Transverse colon (tissue), 4 donors: Measurements from ENCODE around the gene SLC16A9. TPM values are rescaled to one million over a fixed set of nuclear protein-coding genes. Genes with fewer than 3 reads are reported as not detected.
A peak's percentile ranks its signal among the peaks of the same experiment; 100 is the strongest.

Source experiments
- DNase-seq: peaks from one replicate; pipeline ENCODE4 v3.0.0-alpha.2; 2019
- H3K27ac ChIP-seq, 4 donors: fragments of 200-600 bp; sonication (generic); 2 replicates each; pipeline ENCODE4 v1.5.1; 2016 to 2018; ENCODE audit warnings: inconsistent platforms in 4 of 4
- H3K27me3 ChIP-seq: fragments of 200-600 bp; sonication (generic); 2 replicates; pipeline ENCODE4 v1.5.1; 2017; ENCODE audit warnings: inconsistent platforms
- H3K36me3 ChIP-seq, 4 donors: fragments of 200-600 bp; sonication (generic); 2 replicates each; pipeline ENCODE4 v1.5.1; 2017 to 2019; ENCODE audit warnings: inconsistent platforms in 4 of 4
- H3K4me1 ChIP-seq, 4 donors: fragments of 200-600 bp; sonication (generic); 2 replicates each; pipeline ENCODE4 v1.5.1; 2017 to 2020; ENCODE audit warnings: inconsistent platforms in 4 of 4
- H3K4me3 ChIP-seq, 4 donors: fragments of 200-600 bp; sonication (generic); 1 replicate in 1 of 4; 2 replicates in 3 of 4; pipeline versions ENCODE4 v1.5.1 to v1.6.1; 2017 to 2019; ENCODE audit warnings: inconsistent platforms in 4 of 4
- H3K9me3 ChIP-seq, 2 donors: fragments of 200-600 bp; sonication (generic); 2 replicates each; pipeline ENCODE4 v1.5.1; 2017 to 2019; ENCODE audit warnings: inconsistent platforms in 2 of 2
- EP300 ChIP-seq: sonication (generic); formaldehyde crosslinking; IDR thresholded peaks from one replicate; pipeline ENCODE4 v1.6.1; 2017; ENCODE audit warnings: antibody characterized with exemption, low read depth
- POLR2A ChIP-seq: fragments of 450-650 bp; IDR thresholded peaks from one replicate; pipeline ENCODE4 v1.6.1; 2016; ENCODE audit warnings: antibody characterized with exemption, mild to moderate bottlenecking, moderate library complexity
- POLR2AphosphoS5 ChIP-seq, 3 donors: sonication (generic); formaldehyde crosslinking; IDR thresholded peaks; one replicate each; pipeline ENCODE4 v1.6.1; 2016; ENCODE audit warnings: antibody characterized with exemption in 3 of 3
- WGBS, 2 donors: methylation state at CpG; one replicate each; pipeline ENCODE4 v1.1.5; 2018; ENCODE audit warnings: low coverage in 1 of 2; 5-methylcytosine and 5-hydroxymethylcytosine counted together
- in situ Hi-C, 4 donors: fragments of 200-750 bp; cut with MboI; loops; one replicate each; pipeline versions ENCODE4 v1.15.0 to v1.15.1; 2017; ENCODE audit warnings: low sequenced_read_pairs in 3 of 4, low pct_ligation_motif_present in 1 of 4, low pct_unique_long_range_greater_than_20kb in 1 of 4
- intact Hi-C: fragments of 100-400 bp; cut with DNase I; formaldehyde crosslinking; loops from one replicate; pipeline ENCODE4 v1.15.1; 2023; ENCODE audit warnings: low total_unique reads
- total RNA-seq, 4 donors: library from RNA; depleted of rRNA; stranded (reverse); fragments of >200 nt; gene quantifications; one replicate each; pipeline ENCODE4 v1.1.0, GENCODE V29; 2016
- TF ChIP-seq, protein P1 (sequence below), 5 experiments: fragments of 200-600 bp in 3 of 5; fragments of 450-650 bp in 2 of 5; sonication (generic) in 3 of 5; IDR thresholded peaks; 1 replicate in 2 of 5; 2 replicates in 3 of 5; pipeline ENCODE4 v1.5.1; 2016 to 2017; ENCODE audit warnings: antibody characterized with exemption in 5 of 5, inconsistent platforms in 3 of 5, mild to moderate bottlenecking in 2 of 5, moderate library complexity in 1 of 5

SLC16A9 gene, protein sequence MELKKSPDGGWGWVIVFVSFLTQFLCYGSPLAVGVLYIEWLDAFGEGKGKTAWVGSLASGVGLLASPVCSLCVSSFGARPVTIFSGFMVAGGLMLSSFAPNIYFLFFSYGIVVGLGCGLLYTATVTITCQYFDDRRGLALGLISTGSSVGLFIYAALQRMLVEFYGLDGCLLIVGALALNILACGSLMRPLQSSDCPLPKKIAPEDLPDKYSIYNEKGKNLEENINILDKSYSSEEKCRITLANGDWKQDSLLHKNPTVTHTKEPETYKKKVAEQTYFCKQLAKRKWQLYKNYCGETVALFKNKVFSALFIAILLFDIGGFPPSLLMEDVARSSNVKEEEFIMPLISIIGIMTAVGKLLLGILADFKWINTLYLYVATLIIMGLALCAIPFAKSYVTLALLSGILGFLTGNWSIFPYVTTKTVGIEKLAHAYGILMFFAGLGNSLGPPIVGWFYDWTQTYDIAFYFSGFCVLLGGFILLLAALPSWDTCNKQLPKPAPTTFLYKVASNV
- total RNA-seq = 10 to 100 TPM in 3 of 4 donors, under 1 TPM in 1; 0.80 to 58.7 (median 15.3) TPM

DNA sequence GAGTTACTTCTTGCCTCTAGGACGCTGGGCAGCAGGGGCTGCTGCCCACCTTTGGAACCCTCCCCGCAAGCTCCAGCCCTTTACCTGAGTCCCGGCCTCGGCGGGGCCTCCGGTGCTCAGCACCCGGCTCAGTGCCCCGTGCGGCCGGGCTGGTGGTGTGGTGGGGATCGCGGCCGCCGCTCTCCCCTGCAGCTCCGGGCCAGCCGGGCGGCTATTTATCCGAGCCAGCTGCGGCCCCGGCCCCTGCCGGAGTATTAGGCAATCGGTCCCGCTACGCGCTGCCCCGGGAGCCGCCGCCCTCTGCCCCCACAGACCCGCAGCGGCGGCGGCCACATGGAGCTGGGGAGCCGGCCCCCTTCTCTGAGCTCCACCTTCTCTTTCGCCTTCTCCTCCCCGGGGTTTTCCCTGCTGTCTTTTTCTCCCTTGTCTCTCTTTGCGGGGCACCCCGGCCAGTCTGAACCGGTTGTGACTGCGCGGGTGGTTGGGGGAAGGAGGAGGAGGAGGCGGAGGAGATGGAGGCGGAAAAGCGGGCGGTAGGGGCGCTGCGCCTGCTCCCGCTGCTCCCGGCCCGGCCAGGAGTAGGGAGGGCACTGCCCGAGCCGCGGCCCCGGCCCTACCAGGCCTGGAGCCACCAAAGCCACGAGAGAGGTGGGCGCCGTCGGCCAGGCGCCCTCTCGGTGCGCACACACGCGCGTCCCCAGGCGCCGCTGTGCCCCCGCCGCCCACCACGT lies at the start of gene SLC16A9:
Gene SLC16A9, minus strand, starts transcription at position 456 of the 731 bp plus-strand sequence. CDS start 25,559 bp downstream, outside the sequence.
- H3K36me3 ChIP-seq = no peaks in the 10 kb centered on the region
- in situ Hi-C loops (no loop called here), intact Hi-C loops (loop anchor here (5.0 kb wide), 1 partner anchor 812 kb away; no protein-coding TSS in a partner anchor)
- H3K4me3 ChIP-seq = peak within 1 kb of the TSS; percentile 50 to 93 (median 63)
- 1% methylated on average over 57 of the region's 68 CpGs; no CpG with 5 or more reads in 1 of the 2 donors for WGBS, 2 donors
- TF ChIP-seq, protein P1, sequence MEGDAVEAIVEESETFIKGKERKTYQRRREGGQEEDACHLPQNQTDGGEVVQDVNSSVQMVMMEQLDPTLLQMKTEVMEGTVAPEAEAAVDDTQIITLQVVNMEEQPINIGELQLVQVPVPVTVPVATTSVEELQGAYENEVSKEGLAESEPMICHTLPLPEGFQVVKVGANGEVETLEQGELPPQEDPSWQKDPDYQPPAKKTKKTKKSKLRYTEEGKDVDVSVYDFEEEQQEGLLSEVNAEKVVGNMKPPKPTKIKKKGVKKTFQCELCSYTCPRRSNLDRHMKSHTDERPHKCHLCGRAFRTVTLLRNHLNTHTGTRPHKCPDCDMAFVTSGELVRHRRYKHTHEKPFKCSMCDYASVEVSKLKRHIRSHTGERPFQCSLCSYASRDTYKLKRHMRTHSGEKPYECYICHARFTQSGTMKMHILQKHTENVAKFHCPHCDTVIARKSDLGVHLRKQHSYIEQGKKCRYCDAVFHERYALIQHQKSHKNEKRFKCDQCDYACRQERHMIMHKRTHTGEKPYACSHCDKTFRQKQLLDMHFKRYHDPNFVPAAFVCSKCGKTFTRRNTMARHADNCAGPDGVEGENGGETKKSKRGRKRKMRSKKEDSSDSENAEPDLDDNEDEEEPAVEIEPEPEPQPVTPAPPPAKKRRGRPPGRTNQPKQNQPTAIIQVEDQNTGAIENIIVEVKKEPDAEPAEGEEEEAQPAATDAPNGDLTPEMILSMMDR (IDR thresholded peaks at IDR 0.05) = peak; percentile 28 to 40 (median 32)
- TF ChIP-seq POLR2A = peak; percentile 43
- no peak for TF ChIP-seq POLR2AphosphoS5 (IDR thresholded peaks at IDR 0.05)
- no peak for TF ChIP-seq EP300
- DNase-seq = peak; percentile 69
- peaks cover 23% of the 10 kb centered on the region for H3K27me3 ChIP-seq
- H3K9me3 ChIP-seq = no peaks in the 10 kb centered on the region
- H3K27ac ChIP-seq = peak within 1 kb of the TSS; percentile 17 to 67 (median 64)
- H3K4me1 ChIP-seq = peaks cover 0 to 19% (median 13%) of the 10 kb centered on the region in 4 donors

DNA sequence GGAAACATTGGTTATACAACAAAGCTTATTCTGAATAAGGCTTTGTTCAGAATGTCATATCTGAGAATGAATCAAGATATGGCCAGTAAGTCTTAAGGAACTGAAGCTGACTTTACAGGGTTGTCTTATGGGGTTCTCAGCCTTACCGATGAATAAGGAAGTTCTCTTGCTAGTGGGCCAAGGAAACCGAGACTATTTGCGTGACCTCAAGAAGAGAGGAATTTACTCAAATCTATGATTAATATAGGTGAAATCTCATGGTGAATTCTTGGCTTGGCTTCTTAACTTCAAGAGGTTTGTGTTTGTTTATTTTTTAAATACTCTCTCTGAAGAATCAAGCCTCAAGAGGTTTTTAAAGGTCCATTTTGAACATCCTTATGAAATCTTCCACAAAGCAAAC lies 48.3 kb upstream of the SLC16A9 start:
- in situ Hi-C loops = no loop called here
- 65 to 71% methylated on average over 3 of the region's 3 CpGs for WGBS, 2 donors
- TF ChIP-seq, protein P1 (IDR thresholded peaks at IDR 0.05) = no peak
- TF ChIP-seq POLR2AphosphoS5 (IDR thresholded peaks at IDR 0.05) (no peak), EP300 (no peak), POLR2A (no peak)
- Histone ChIP-seq H3K36me3 (no peaks in the 10 kb centered on the region), H3K4me3 (no peak overlapping the region), H3K27ac (no peak overlapping the region), H3K4me1 (no peaks in the 10 kb centered on the region), H3K9me3 (peaks cover 0 to 9% of the 10 kb centered on the region in 2 donors), H3K27me3 (no peaks in the 10 kb centered on the region)
- intact Hi-C loops = no loop called here
- DNase-seq = no peak

DNA sequence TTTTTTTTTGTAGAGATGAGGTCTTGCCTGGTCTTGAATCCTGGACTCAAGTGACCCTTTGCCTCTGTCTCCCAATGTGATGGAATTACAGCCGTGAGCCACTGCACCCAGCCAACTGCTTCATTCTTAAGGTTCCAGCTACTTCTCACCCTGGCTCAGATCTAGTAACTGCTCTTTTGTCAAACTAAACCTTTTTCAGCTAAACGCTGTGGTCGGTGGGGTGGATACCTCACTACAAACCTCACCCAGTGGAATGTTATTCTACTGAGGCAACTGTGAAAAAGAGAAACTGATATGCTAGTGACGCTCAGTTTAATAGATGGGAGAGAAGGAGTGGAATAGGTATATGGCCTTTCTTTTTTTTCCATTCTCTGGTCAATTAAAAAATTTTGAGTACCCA lies 45.3 kb upstream of the SLC16A9 start:
- H3K4me1 ChIP-seq = no peaks in the 10 kb centered on the region
- in situ Hi-C loops = no loop called here
- H3K9me3 ChIP-seq = peaks cover 0 to 6% of the 10 kb centered on the region in 2 donors
- no peaks in the 10 kb centered on the region for H3K27me3 ChIP-seq
- H3K36me3 ChIP-seq = no peaks in the 10 kb centered on the region
- intact Hi-C loops = no loop called here
- H3K27ac ChIP-seq = no peak overlapping the region
- TF ChIP-seq POLR2A = no peak
- TF ChIP-seq, protein P1 (IDR thresholded peaks at IDR 0.05) = no peak
- no peak for TF ChIP-seq POLR2AphosphoS5 (IDR thresholded peaks at IDR 0.05)
- TF ChIP-seq EP300 = no peak
- no peak overlapping the region for H3K4me3 ChIP-seq
- DNase-seq = no peak
- 92 to 95% methylated on average over 4 of the region's 4 CpGs for WGBS, 2 donors

DNA sequence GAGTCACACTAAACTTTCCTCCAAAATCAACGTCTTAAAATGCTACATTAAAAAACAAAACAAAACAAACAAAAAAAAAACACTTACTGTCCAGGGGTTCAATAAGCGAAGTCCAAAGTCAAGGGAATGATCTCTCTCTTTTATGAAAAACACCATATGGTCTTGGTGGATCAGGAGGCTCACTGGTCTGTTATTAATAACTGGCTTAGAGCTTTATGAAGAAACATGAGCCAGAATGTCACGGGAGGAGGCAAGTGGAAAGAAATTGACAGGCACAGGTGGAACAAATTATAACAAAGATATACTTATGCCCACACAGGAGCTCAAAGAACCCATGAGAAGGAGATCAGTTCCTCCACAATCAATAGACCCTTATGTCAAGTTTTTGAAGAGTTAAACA lies 43.6 kb upstream of the SLC16A9 start, which contains the start of gene MRLN:
Gene MRLN, minus strand, starts transcription at position 189 of the 400 bp plus-strand sequence.
- no peak for DNase-seq

More for the DNA sequence above, 43.6 kb upstream of the SLC16A9 start, which contains the start of gene MRLN:
- Histone ChIP-seq H3K4me3 (no peak within 1 kb of the TSS), H3K27me3 (no peaks in the 10 kb centered on the region), H3K36me3 (no peaks in the 10 kb centered on the region), H3K9me3 (no peaks in the 10 kb centered on the region), H3K4me1 (peaks cover 0 to 4% (median 0%) of the 10 kb centered on the region in 4 donors), H3K27ac (no peak within 1 kb of the TSS)
- WGBS, 2 donors = 47 to 60% methylated on average over 3 of the region's 3 CpGs
- intact Hi-C loops = no loop called here
- no peak for TF ChIP-seq POLR2A
- no peak for TF ChIP-seq EP300
- TF ChIP-seq POLR2AphosphoS5 (IDR thresholded peaks at IDR 0.05) = no peak
- TF ChIP-seq, protein P1 (IDR thresholded peaks at IDR 0.05) = no peak
- in situ Hi-C loops = no loop called here
